Measurements from ENCODE around the gene MYLK4.

The MYLK4 gene

DNA sequence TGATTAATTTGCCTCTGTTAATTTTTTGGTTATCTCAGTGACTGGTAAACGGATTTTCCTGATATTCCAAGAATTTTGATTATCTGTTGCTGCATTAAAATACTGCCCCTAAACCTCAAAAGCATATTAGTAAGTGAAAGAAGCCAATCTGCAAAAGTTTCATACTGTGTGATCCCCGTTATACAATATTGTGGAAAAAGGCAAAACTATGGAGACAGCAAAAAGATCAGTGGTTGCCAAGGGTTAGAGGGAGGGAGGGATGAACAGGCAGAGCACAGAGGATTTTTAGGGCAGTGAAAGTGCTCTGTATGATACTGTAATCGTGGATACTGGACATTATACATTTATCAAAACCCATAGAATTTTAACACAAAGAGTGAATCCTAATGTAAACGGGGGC lies 133.0 kb downstream of the MYLK4 start:
- in situ Hi-C loops (cut with MboI; ENCODE audit: low sequenced_read_pairs, unreplicated experiment), result no loop called here
- TF ChIP-seq, protein P1, sequence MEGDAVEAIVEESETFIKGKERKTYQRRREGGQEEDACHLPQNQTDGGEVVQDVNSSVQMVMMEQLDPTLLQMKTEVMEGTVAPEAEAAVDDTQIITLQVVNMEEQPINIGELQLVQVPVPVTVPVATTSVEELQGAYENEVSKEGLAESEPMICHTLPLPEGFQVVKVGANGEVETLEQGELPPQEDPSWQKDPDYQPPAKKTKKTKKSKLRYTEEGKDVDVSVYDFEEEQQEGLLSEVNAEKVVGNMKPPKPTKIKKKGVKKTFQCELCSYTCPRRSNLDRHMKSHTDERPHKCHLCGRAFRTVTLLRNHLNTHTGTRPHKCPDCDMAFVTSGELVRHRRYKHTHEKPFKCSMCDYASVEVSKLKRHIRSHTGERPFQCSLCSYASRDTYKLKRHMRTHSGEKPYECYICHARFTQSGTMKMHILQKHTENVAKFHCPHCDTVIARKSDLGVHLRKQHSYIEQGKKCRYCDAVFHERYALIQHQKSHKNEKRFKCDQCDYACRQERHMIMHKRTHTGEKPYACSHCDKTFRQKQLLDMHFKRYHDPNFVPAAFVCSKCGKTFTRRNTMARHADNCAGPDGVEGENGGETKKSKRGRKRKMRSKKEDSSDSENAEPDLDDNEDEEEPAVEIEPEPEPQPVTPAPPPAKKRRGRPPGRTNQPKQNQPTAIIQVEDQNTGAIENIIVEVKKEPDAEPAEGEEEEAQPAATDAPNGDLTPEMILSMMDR (IDR thresholded peaks at IDR 0.05; ENCODE audit: borderline replicate concordance, control extremely low read depth, extremely low read depth, insufficient read depth, missing control alignments), result no peak
- DNase-seq (ENCODE audit: low spot score), result no peak

DNA sequence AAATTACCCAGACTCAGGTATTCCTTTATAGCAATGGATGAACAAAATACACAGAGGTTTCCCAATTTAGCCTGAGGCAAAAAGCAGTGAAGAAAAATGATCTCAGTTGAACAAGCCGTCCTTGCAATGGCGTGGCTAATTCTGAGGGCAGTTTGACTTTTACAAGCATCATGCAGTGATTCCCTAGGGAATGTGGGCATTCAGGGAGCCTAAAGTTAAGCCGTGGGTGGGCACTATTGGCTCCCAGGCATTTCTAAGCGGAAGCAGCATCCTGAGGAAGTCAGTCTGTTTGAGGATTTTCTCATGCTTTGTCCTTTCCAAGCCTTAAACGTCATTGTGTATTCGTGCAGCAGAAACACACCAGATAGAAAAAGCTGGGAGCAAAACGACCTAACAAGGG lies 133.9 kb downstream of the MYLK4 start:
- TF ChIP-seq, protein P1 (IDR thresholded peaks at IDR 0.05; ENCODE audit: borderline replicate concordance, control extremely low read depth, extremely low read depth, insufficient read depth, missing control alignments), result no peak
- no peak for DNase-seq (ENCODE audit: low spot score)
- in situ Hi-C loops (cut with MboI; ENCODE audit: low sequenced_read_pairs, unreplicated experiment), result no loop called here

- no peak for DNase-seq (ENCODE audit: low spot score)
- TF ChIP-seq, protein P1 (IDR thresholded peaks at IDR 0.05; ENCODE audit: borderline replicate concordance, control extremely low read depth, extremely low read depth, insufficient read depth, missing control alignments), result no peak
- in situ Hi-C loops (cut with MboI; ENCODE audit: low sequenced_read_pairs, unreplicated experiment), result no loop called here
These were observed 135.5 kb downstream of the MYLK4 start for GRCh38 chr6:2615251-2615650.

GRCh38 chr6:2614846-2615245 lies 135.9 kb downstream of the MYLK4 start:
- TF ChIP-seq, protein P1 (IDR thresholded peaks at IDR 0.05; ENCODE audit: borderline replicate concordance, control extremely low read depth, extremely low read depth, insufficient read depth, missing control alignments), result no peak
- in situ Hi-C loops (cut with MboI; ENCODE audit: low sequenced_read_pairs, unreplicated experiment), result no loop called here
- DNase-seq (ENCODE audit: low spot score), result no peak

DNA sequence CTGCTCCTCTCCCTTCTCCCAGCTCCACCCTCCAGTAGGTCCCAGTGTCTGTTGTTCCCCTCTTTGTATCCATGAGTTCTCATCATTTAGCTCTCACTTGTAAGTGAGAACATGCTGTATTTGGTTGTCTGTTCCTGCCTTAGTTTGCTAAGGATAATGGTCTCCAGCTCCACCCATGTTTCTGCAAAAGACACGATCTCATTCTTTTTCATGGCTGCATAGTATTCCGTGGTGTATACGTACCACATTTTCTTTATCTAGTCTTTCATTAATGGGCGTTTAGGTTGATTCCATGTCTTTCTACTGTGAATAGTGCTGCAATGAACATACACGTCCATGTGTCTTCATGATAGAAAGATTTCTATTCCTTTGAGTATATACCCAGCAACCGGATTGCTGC lies 136.6 kb downstream of the MYLK4 start:
- TF ChIP-seq, protein P1 (IDR thresholded peaks at IDR 0.05; ENCODE audit: borderline replicate concordance, control extremely low read depth, extremely low read depth, insufficient read depth, missing control alignments), result no peak
- in situ Hi-C loops (cut with MboI; ENCODE audit: low sequenced_read_pairs, unreplicated experiment), result no loop called here
- no peak for DNase-seq (ENCODE audit: low spot score)
